HepG2 (cell line): Measurements from ENCODE around the gene VEGFB.

Source experiments
- ASH2L ChIP-seq: fragments of 300-600, 200-600 bp; sonication (generic); IDR thresholded peaks from 2 replicates; pipeline ENCODE4 v1.7.0; 2017; ENCODE audit warnings: low read depth, mild to moderate bottlenecking, moderate library complexity, mixed read lengths, low read length; ENCODE audit not compliant: insufficient read length
- POLR2AphosphoS5 ChIP-seq: IDR thresholded peaks from 2 replicates; pipeline ENCODE4 v1.6.1; 2012; ENCODE audit warnings: low read depth, low read length
- PTBP1 ChIP-seq: fragments of 200-400 bp; formaldehyde crosslinking; IDR thresholded peaks from 2 replicates; pipeline ENCODE4 v1.6.1; 2018; ENCODE audit warnings: low read length, low read depth; ENCODE audit not compliant: poor library complexity, severe bottlenecking
- ZNF333 ChIP-seq: sonication (generic); formaldehyde crosslinking; IDR thresholded peaks from 2 replicates; pipeline ENCODE4 v1.4.0; 2020; ENCODE audit warnings: mild to moderate bottlenecking, missing genetic modification reagents, borderline replicate concordance
- ZNF549 ChIP-seq: sonication (generic); formaldehyde crosslinking; IDR thresholded peaks from 2 replicates; pipeline ENCODE4 v1.5.0; 2020; ENCODE audit warnings: missing genetic modification reagents
- ZNF670 ChIP-seq: sonication (generic); formaldehyde crosslinking; IDR thresholded peaks from 2 replicates; pipeline ENCODE4 v1.8.0; 2022; ENCODE audit warnings: mild to moderate bottlenecking, missing genetic modification reagents, borderline replicate concordance
- ZNF768 ChIP-seq: sonication (generic); formaldehyde crosslinking; IDR thresholded peaks from 2 replicates; pipeline ENCODE4 v1.4.0; 2020; ENCODE audit warnings: missing genetic modification reagents
- TF ChIP-seq, protein P1 (sequence below): sonication (generic); formaldehyde crosslinking; conservative IDR thresholded peaks from 2 replicates; pipeline ENCODE4 v1.4.0; 2020; ENCODE audit warnings: missing genetic modification reagents
- TF ChIP-seq, protein P2 (sequence below): sonication (generic); formaldehyde crosslinking; IDR thresholded peaks from one replicate; pipeline ENCODE4 v1.5.1; 2020; ENCODE audit warnings: mild to moderate bottlenecking, missing genetic modification reagents; ENCODE audit errors: not compliant biosample characterization

DNA sequence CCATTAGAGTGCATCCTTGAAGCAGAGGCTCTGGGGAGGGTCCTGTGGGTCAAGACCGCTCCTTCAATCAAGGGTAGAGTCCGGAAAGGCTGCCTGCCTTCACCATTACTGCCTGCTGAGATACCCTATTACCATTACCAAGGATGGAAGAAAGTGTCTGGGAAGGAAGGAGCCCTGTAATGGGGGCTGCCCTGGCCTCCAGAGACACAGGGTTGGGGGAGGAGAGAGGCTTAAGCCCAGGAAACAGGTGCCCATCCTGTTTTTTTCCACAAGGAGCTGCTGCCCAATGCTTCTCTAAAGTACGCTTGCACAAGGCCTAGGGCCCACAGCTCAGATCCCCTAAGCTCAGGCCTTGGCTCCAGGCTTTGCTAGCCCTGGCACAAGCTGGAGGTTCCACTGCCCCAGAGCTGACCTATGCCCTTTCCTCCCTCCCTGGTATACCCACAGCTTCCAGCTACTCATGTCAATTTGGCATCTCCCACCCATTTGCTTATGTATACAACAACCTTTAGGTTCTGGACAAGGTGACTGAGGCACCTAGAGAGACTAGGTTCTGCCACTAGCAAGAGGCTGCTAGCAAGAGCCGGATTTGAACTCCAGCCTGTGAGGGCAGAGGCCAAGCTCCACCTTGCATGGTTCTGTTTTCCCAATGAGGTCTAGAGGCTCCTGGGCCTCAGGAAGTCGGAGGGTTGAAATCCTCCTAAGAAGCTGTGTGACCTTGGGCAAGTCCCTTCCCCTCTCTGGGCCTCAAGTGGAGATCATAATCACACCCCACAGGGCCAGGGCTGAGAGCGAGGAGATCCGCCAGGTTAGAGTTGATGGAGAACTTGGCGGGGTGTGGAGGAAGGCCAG is 15.4 kb downstream of the VEGFB start:
- TF ChIP-seq ZNF670 = no peak
- no peak for TF ChIP-seq POLR2AphosphoS5
- TF ChIP-seq, protein P1, sequence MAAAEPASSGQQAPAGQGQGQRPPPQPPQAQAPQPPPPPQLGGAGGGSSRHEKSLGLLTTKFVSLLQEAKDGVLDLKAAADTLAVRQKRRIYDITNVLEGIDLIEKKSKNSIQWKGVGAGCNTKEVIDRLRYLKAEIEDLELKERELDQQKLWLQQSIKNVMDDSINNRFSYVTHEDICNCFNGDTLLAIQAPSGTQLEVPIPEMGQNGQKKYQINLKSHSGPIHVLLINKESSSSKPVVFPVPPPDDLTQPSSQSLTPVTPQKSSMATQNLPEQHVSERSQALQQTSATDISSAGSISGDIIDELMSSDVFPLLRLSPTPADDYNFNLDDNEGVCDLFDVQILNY (CRISPR knock-in tag) = no peak
- TF ChIP-seq ASH2L = no peak
- TF ChIP-seq, protein P2, sequence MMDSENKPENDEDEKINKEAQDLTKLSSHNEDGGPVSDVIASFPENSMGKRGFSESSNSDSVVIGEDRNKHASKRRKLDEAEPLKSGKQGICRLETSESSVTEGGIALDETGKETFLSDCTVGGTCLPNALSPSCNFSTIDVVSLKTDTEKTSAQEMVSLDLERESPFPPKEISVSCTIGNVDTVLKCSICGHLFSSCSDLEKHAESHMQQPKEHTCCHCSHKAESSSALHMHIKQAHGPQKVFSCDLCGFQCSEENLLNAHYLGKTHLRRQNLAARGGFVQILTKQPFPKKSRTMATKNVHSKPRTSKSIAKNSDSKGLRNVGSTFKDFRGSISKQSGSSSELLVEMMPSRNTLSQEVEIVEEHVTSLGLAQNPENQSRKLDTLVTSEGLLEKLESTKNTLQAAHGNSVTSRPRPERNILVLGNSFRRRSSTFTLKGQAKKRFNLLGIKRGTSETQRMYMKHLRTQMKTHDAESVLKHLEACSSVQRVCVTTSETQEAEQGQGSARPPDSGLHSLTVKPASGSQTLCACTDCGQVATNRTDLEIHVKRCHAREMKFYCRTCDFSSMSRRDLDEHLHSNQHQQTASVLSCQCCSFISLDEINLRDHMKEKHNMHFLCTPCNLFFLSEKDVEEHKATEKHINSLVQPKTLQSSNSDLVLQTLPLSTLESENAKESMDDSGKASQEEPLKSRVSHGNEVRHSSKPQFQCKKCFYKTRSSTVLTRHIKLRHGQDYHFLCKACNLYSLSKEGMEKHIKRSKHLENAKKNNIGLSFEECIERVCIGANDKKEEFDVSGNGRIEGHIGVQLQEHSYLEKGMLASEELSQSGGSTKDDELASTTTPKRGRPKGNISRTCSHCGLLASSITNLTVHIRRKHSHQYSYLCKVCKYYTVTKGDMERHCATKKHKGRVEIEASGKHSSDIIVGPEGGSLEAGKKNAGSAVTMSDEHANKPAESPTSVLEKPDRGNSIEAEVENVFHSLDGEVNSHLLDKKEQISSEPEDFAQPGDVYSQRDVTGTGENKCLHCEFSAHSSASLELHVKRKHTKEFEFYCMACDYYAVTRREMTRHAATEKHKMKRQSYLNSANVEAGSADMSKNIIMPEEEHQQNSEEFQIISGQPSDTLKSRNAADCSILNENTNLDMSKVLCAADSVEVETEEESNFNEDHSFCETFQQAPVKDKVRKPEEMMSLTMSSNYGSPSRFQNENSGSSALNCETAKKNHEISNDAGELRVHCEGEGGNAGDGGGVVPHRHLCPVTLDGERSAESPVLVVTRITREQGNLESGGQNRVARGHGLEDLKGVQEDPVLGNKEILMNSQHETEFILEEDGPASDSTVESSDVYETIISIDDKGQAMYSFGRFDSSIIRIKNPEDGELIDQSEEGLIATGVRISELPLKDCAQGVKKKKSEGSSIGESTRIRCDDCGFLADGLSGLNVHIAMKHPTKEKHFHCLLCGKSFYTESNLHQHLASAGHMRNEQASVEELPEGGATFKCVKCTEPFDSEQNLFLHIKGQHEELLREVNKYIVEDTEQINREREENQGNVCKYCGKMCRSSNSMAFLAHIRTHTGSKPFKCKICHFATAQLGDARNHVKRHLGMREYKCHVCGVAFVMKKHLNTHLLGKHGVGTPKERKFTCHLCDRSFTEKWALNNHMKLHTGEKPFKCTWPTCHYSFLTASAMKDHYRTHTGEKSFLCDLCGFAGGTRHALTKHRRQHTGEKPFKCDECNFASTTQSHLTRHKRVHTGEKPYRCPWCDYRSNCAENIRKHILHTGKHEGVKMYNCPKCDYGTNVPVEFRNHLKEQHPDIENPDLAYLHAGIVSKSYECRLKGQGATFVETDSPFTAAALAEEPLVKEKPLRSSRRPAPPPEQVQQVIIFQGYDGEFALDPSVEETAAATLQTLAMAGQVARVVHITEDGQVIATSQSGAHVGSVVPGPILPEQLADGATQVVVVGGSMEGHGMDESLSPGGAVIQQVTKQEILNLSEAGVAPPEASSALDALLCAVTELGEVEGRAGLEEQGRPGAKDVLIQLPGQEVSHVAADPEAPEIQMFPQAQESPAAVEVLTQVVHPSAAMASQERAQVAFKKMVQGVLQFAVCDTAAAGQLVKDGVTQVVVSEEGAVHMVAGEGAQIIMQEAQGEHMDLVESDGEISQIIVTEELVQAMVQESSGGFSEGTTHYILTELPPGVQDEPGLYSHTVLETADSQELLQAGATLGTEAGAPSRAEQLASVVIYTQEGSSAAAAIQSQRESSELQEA = no peak
- peak; percentile 99 for TF ChIP-seq ZNF768 (CRISPR knock-in tag)
- no peak for TF ChIP-seq ZNF549
- TF ChIP-seq PTBP1 = no peak
- TF ChIP-seq ZNF333 (CRISPR knock-in tag) = no peak
